HepG2 (cell line): ENCODE results near the gene TELO2. TPM values are rescaled to one million over a fixed set of nuclear protein-coding genes. Genes with fewer than 3 reads are reported as not detected.
A peak's percentile ranks its signal among the peaks of the same experiment; 100 is the strongest.

ENCODE experiments used
- ATAC-seq: fragments of 200-7000 bp; cut with Tn5 transposase; 3 replicates; pipeline ENCODE4 v1.9.1; 2020; ENCODE audit warnings: mild to moderate bottlenecking, moderate library complexity
- Bru-seq: library from RNA; stranded (reverse); fragments of 400-500 nt; gene quantifications from one replicate; lab custom pipeline; 2021; lab: Mats Ljungman, UMichigan
- BruChase-seq, 2 experiments: library from RNA; stranded (reverse); fragments of 400-500 nt; gene quantifications; one replicate each; lab custom pipeline; 2021; lab: Mats Ljungman, UMichigan
- BruUV-seq: library from RNA; stranded (reverse); fragments of 400-500 nt; replicated peaks from 2 replicates; lab custom pipeline; 2021; lab: Mats Ljungman, UMichigan
- CTCF ChIA-PET: fragments of 300-600 bp; formaldehyde crosslinking; extraction: SDS; loops from one replicate; lab custom pipeline; 2021; ENCODE audit warnings: low total read pairs, inconsistent platforms, low intra/inter-chr PET ratio; lab: Yijun Ruan, JAX
- POLR2A ChIA-PET: fragments of 350-600 bp; sonication (Branson Sonifier 250); formaldehyde crosslinking; loops from one replicate; lab custom pipeline; 2020; ENCODE audit warnings: antibody characterized with exemption, inconsistent platforms; lab: Yijun Ruan, JAX
- DNase-seq: peaks from one replicate; pipeline ENCODE4 v3.0.0-alpha.2; 2015; ENCODE audit warnings: low spot score
- FAIRE-seq: peaks from 3 replicates; lab custom pipeline; 2011; peaks lifted over from hg19 to GRCh38; lab: Jason Lieb, UNC
- H2AFZ ChIP-seq: one replicate; pipeline ENCODE4 v1.6.1; 2011; ENCODE audit warnings: low read length, inconsistent platforms
- H3K27ac ChIP-seq: fragments of 300-600 bp; 3 replicates; pipeline ENCODE4 v1.8.0; 2011; ENCODE audit warnings: mixed run types, mild to moderate bottlenecking, mixed read lengths, low read length, inconsistent platforms; ENCODE audit not compliant: insufficient read depth; ENCODE audit errors: extremely low read length
- H3K27me3 ChIP-seq, 2 experiments: fragments of 200-600 bp in 1 of 2; 2 replicates in 1 of 2; 3 replicates in 1 of 2; pipeline versions ENCODE4 v1.6.0 to v1.8.0; 2011; ENCODE audit warnings: low read length in 2 of 2, mild to moderate bottlenecking in 2 of 2, moderate library complexity in 2 of 2, inconsistent platforms in 1 of 2; ENCODE audit not compliant: insufficient read depth in 2 of 2, control insufficient read depth in 1 of 2
- H3K36me3 ChIP-seq, 2 experiments: fragments of 200-600 bp in 1 of 2; replicated peaks in 1 of 2; 2 replicates in 1 of 2; 3 replicates in 1 of 2; pipeline versions ENCODE4 v1.5.1 to v1.8.0; 2011; ENCODE audit warnings: low read length in 2 of 2, inconsistent platforms in 1 of 2; ENCODE audit not compliant: insufficient read depth in 2 of 2, control insufficient read depth in 1 of 2
- H3K4me1 ChIP-seq: 2 replicates; pipeline ENCODE4 v1.5.1; 2012; ENCODE audit warnings: low read length, inconsistent platforms; ENCODE audit not compliant: insufficient read depth
- H3K4me2 ChIP-seq: 2 replicates; pipeline ENCODE4 v1.6.0; 2011; ENCODE audit warnings: low read depth, low read length, inconsistent platforms
- H3K4me3 ChIP-seq, 3 experiments: fragments of 200-600 bp in 1 of 3; sonication (generic), shearing (Covaris generic) in 1 of 3; replicated peaks in 1 of 3; 2 replicates each; pipeline ENCODE4 v1.5.1; 2011 to 2016; ENCODE audit warnings: low read length in 3 of 3, inconsistent platforms in 2 of 3, low read depth in 2 of 3, mild to moderate bottlenecking in 2 of 3, control low read depth in 1 of 3, mixed read lengths in 1 of 3; ENCODE audit not compliant: insufficient read depth in 1 of 3
- H3K79me2 ChIP-seq: one replicate; pipeline ENCODE4 v1.6.1; 2011; ENCODE audit warnings: low read length, inconsistent platforms; ENCODE audit not compliant: insufficient read depth
- H3K9ac ChIP-seq: 2 replicates; pipeline ENCODE4 v1.6.0; 2011; ENCODE audit warnings: mild to moderate bottlenecking, low read depth, low read length, inconsistent platforms; ENCODE audit not compliant: insufficient read depth
- H3K9me3 ChIP-seq: 2 replicates; pipeline ENCODE4 v1.5.1; 2012; ENCODE audit warnings: mild to moderate bottlenecking, low read length
- H4K20me1 ChIP-seq: 2 replicates; pipeline ENCODE4 v1.6.0; 2011; ENCODE audit warnings: inconsistent platforms, mild to moderate bottlenecking, low read length, moderate library complexity; ENCODE audit not compliant: insufficient read depth
- CBX5 ChIP-seq: sonication (generic); formaldehyde crosslinking; IDR thresholded peaks from 2 replicates; pipeline ENCODE4 v1.4.0; 2020; ENCODE audit warnings: missing genetic modification reagents, borderline replicate concordance
- CENPT ChIP-seq: sonication (generic); formaldehyde crosslinking; IDR thresholded peaks from 2 replicates; pipeline ENCODE4 v1.8.0; 2022; ENCODE audit warnings: low read depth, mild to moderate bottlenecking, moderate library complexity, missing genetic modification reagents
- GABPA ChIP-seq, 2 experiments: IDR thresholded peaks; 2 replicates each; pipeline ENCODE4 v1.6.1; 2011 to 2016; ENCODE audit warnings: low read depth in 2 of 2, low read length in 1 of 2, missing biosample characterization in 1 of 2, missing genetic modification characterization in 1 of 2
- GMEB1 ChIP-seq: sonication (generic); formaldehyde crosslinking; IDR thresholded peaks from 2 replicates; pipeline ENCODE4 v1.5.1; 2020; ENCODE audit warnings: missing genetic modification reagents, mild to moderate bottlenecking, borderline replicate concordance
- HMGXB4 ChIP-seq, 2 experiments: sonication (generic) in 1 of 2; formaldehyde crosslinking in 1 of 2; IDR thresholded peaks; 2 replicates each; pipeline versions ENCODE4 v1.4.0 to v1.6.1; 2018 to 2020; ENCODE audit warnings: missing genetic modification reagents in 2 of 2, borderline replicate concordance in 1 of 2, low read depth in 1 of 2, mild to moderate bottlenecking in 1 of 2, missing biosample characterization in 1 of 2
- MIER2 ChIP-seq: IDR thresholded peaks from 2 replicates; pipeline ENCODE4 v1.6.1; 2016; ENCODE audit warnings: missing biosample characterization, missing genetic modification reagents
- SIX4 ChIP-seq: sonication (generic); formaldehyde crosslinking; IDR thresholded peaks from 2 replicates; pipeline ENCODE4 v1.4.0; 2020; ENCODE audit warnings: missing genetic modification reagents
- ZBTB20 ChIP-seq: sonication (generic); formaldehyde crosslinking; IDR thresholded peaks from 2 replicates; pipeline ENCODE4 v1.8.1; 2023; ENCODE audit warnings: missing genetic modification reagents, low read depth, mild to moderate bottlenecking, borderline replicate concordance
- ZBTB34 ChIP-seq: sonication (generic); formaldehyde crosslinking; IDR thresholded peaks from 2 replicates; pipeline ENCODE4 v1.8.0; 2022; ENCODE audit warnings: mild to moderate bottlenecking, missing genetic modification reagents
- ZFP1 ChIP-seq: IDR thresholded peaks from 2 replicates; pipeline ENCODE4 v1.6.1; 2016
- ZNF335 ChIP-seq: sonication (generic); formaldehyde crosslinking; IDR thresholded peaks from 2 replicates; pipeline ENCODE4 v1.4.0; 2020; ENCODE audit warnings: missing genetic modification reagents
- WGBS: methylation state at CpG from one replicate; pipeline ENCODE4 v1.1.6; 2017; ENCODE audit warnings: low lambda C conversion rate; 5-methylcytosine and 5-hydroxymethylcytosine counted together
- in situ Hi-C: cut with HindIII; loops from 2 replicates; pipeline ENCODE4 v1.10.0; 2017; ENCODE audit warnings: low pct_unique_long_range_greater_than_20kb; ENCODE audit not compliant: extremely low pct_ligation_motif_present
- intact Hi-C: fragments of 100-400 bp; cut with micrococcal nuclease; formaldehyde crosslinking; loops from one replicate; pipeline ENCODE4 v1.10.0; 2022; ENCODE audit not compliant: unreplicated experiment
- long read RNA-seq, 2 experiments: library from RNA in 1 of 2; library from polyadenylated mRNA in 1 of 2; stranded (forward) in 1 of 2; unstranded in 1 of 2; transcript quantifications; one replicate each; pipeline ENCODE4 v2.0.0, GENCODE V29; 2019 to 2022
- polyA minus RNA-seq, 3 experiments: library from RNA; depleted of rRNA, polyadenylated mRNA; stranded (reverse); fragments of >200 nt; gene quantifications; 2 replicates each; pipeline ENCODE4 v1.2.3, GENCODE V29; 2011; ENCODE audit warnings: low replicate concordance in 1 of 3
- polyA plus RNA-seq, 8 experiments: library from polyadenylated mRNA; depleted of rRNA in 3 of 8; stranded (reverse) in 7 of 8; unstranded in 1 of 8; fragments of >200 nt; fragmentation: Illumina TruSeq in 4 of 8; extraction: Trizol in 4 of 8; gene quantifications; 2 replicates each; pipeline versions ENCODE4 v1.2.1 to v1.2.3, GENCODE V29; 2011 to 2016; ENCODE audit warnings: low read depth in 4 of 8, missing spikeins in 1 of 8, mixed read lengths in 1 of 8; ENCODE audit not compliant: insufficient read depth in 1 of 8
- total RNA-seq, 5 experiments: library from RNA; depleted of rRNA; stranded (reverse); fragments of >200 nt; fragmentation: Illumina TruSeq; extraction: Trizol; gene quantifications; 2 replicates each; pipeline ENCODE4 v1.2.3, GENCODE V29; 2016; ENCODE audit warnings: low read depth in 1 of 5

TELO2 gene
- total RNA-seq (2016; rRNA removed; fragmentation: Illumina TruSeq; extraction: Trizol) (8.9 and 17.9 TPM in 2 replicates), polyA plus RNA-seq (2011; rRNA removed) (10.1 and 12.5 TPM in 2 replicates), polyA minus RNA-seq (2011; rRNA and poly(A)+ RNA removed; ENCODE audit: low replicate concordance) (11.5 and 12.7 TPM in 2 replicates), Bru-seq, nascent RNA (percentile 50 among the genes with signal in this experiment), BruChase-seq, experiment 1, labeled RNA remaining after a 6-hour chase (percentile 63 among the genes with signal in this experiment), BruChase-seq, experiment 2, labeled RNA remaining after a 2-hour chase (percentile 58 among the genes with signal in this experiment)
- total RNA-seq (2016; cell fraction: cytosol; rRNA removed; fragmentation: Illumina TruSeq; extraction: Trizol; ENCODE audit: low read depth), result 4.6 and 5.6 TPM in 2 replicates
- total RNA-seq (2016; cell fraction: insoluble cytoplasmic fraction; rRNA removed; fragmentation: Illumina TruSeq; extraction: Trizol), result 8.4 and 19.3 TPM in 2 replicates
- 5.9 and 7.0 TPM in 2 replicates for total RNA-seq (2016; cell fraction: membrane; rRNA removed; fragmentation: Illumina TruSeq; extraction: Trizol)
- total RNA-seq (2016; cell fraction: nucleus; rRNA removed; fragmentation: Illumina TruSeq; extraction: Trizol), result 21.0 and 26.7 TPM in 2 replicates
- polyA plus RNA-seq (2011; cell fraction: cytosol; rRNA removed), result 4.0 and 7.4 TPM in 2 replicates
- 188 and 244 TPM in 2 replicates for polyA plus RNA-seq (2011; cell fraction: nucleus; rRNA removed)
- 11.3 and 13.8 TPM in 2 replicates for polyA plus RNA-seq (2012)
- 1.7 and 2.3 TPM in 2 replicates for polyA plus RNA-seq (2016; cell fraction: cytosol; fragmentation: Illumina TruSeq; extraction: Trizol; ENCODE audit: low read depth)
- polyA plus RNA-seq (2016; cell fraction: insoluble cytoplasmic fraction; fragmentation: Illumina TruSeq; extraction: Trizol; ENCODE audit: low read depth), result 9.6 and 13.7 TPM in 2 replicates
- polyA plus RNA-seq (2016; cell fraction: membrane; fragmentation: Illumina TruSeq; extraction: Trizol; ENCODE audit: low read depth), result 2.9 and 3.2 TPM in 2 replicates
- 87.0 and 87.4 TPM in 2 replicates for polyA plus RNA-seq (2016; cell fraction: nucleus; fragmentation: Illumina TruSeq; extraction: Trizol; ENCODE audit: insufficient read depth, low read depth)
- 6.3 and 9.0 TPM in 2 replicates for polyA minus RNA-seq (2011; cell fraction: cytosol; rRNA and poly(A)+ RNA removed)
- polyA minus RNA-seq (2011; cell fraction: nucleus; rRNA and poly(A)+ RNA removed), result 18.6 and 19.7 TPM in 2 replicates
- long read RNA-seq, experiment 1, transcript TELO2-201 (21 exons, 3,314 nt), result major isoform, 5 of 12 reads
- long read RNA-seq, experiment 1, partial matches to known transcripts, result 5 of 12 reads
- long read RNA-seq, experiment 1, other reads (novel, unspliced or antisense), result 2 of 12 reads
- long read RNA-seq, experiment 2, transcript TELO2-201 (21 exons, 3,314 nt), result major isoform, 5 of 27 reads
- long read RNA-seq, experiment 2, partial matches to known transcripts, result 15 of 27 reads
- long read RNA-seq, experiment 2, other reads (novel, unspliced or antisense), result 7 of 27 reads

GRCh38 chr16:1492923-1493745 lies at the start of gene TELO2:
TSS of gene TELO2 (plus strand) at chr16:1493360. CDS start at chr16:1494282, 922 bp downstream.
- CTCF ChIA-PET, result no interaction called here
- TF ChIP-seq GMEB1 (CRISPR knock-in tag) (peak; percentile 73), ZBTB20 (no peak), HMGXB4 (CRISPR knock-in tag; IDR thresholded peaks at IDR 0.05; ENCODE audit: borderline replicate concordance in 1 of 2, low read depth in 1 of 2) (peak; percentile 61 to 83; a peak in 1 of 4 replicates), ZBTB34 (CRISPR knock-in tag) (no peak), CENPT (CRISPR knock-in tag) (no peak), GABPA (IDR thresholded peaks at IDR 0.05; ENCODE audit: low read depth, low read length) (no peak), GABPA (CRISPR knock-in tag; IDR thresholded peaks at IDR 0.05; ENCODE audit: low read depth) (peak; percentile 56), ZFP1 (CRISPR knock-in tag) (no peak), SIX4 (CRISPR knock-in tag) (0 out of 2 replicates have a peak, but pooled peaks have one; percentile 20), MIER2 (CRISPR knock-in tag) (no peak), CBX5 (CRISPR knock-in tag) (no peak), ZNF335 (0 out of 2 replicates have a peak, but pooled peaks have one; percentile 20)

More at GRCh38 chr16:1492923-1493745, at the start of gene TELO2:
- Histone ChIP-seq H3K4me3 (peak within 1 kb of the TSS; percentile 89 to 95 (median 95)), H3K4me2 (peak within 1 kb of the TSS; percentile 87), H4K20me1 (no peaks in the 10 kb centered on the region), H3K4me1 (peaks cover 30% of the 10 kb centered on the region), H2AFZ (no peak within 1 kb of the TSS), H3K9ac (peak within 1 kb of the TSS; percentile 96), H3K79me2 (peaks cover 3% of the 10 kb centered on the region), H3K36me3 (peaks cover 2 to 13% of the 10 kb centered on the region in 2 experiments; a peak in 2 of 5 replicates), H3K27ac (peak within 1 kb of the TSS; percentile 87), H3K9me3 (no peaks in the 10 kb centered on the region), H3K27me3 (peaks cover 2 to 11% of the 10 kb centered on the region in 2 experiments; a peak in 2 of 5 replicates)
- FAIRE-seq, result peak; percentile 42
- DNase-seq, result peak; percentile 53
- in situ Hi-C loops, result no loop called here
- BruUV-seq, result no TSS peak
- WGBS, result 11% methylated on average over 20 of the region's 89 CpGs
- intact Hi-C loops, result no loop called here
- POLR2A ChIA-PET, result interaction anchor here (0.6 to 2.2 kb wide), 5 partner anchors 10 to 213 kb away, joined by 3 to 5 read pairs (median 4); partner anchors contain the start of gene MAPK8IP3
- peak; percentile 67 for ATAC-seq
